Adrenal gland (tissue), 12 donors: ENCODE measurements around the gene SLCO2A1. TPM values are rescaled to one million over a fixed set of nuclear protein-coding genes. Genes with fewer than 3 reads are reported as not detected.
A peak's percentile ranks its signal among the peaks of the same experiment; 100 is the strongest.

Experiments used
- DNase-seq, 7 donors: peaks; one replicate each; pipeline ENCODE4 v3.0.0-alpha.2; 2019 to 2020
- H3K27ac ChIP-seq, 5 donors: fragments of 200-600 bp; sonication (generic) in 4 of 5; 1 replicate in 3 of 5; 2 replicates in 2 of 5; pipeline versions ENCODE4 v1.5.1 to v1.8.0; 2016 to 2020; ENCODE audit warnings: mild to moderate bottlenecking in 1 of 5
- H3K27me3 ChIP-seq: fragments of 200-600 bp; 2 replicates; pipeline ENCODE4 v1.8.0; 2021
- H3K36me3 ChIP-seq, 2 donors: fragments of 200-600 bp; replicated peaks in 1 of 2; 1 replicate in 1 of 2; 2 replicates in 1 of 2; pipeline versions ENCODE4 v1.5.1 to v1.8.0; 2018 to 2022
- H3K4me1 ChIP-seq, 2 donors: fragments of 200-600 bp; replicated peaks in 1 of 2; 1 replicate in 1 of 2; 2 replicates in 1 of 2; pipeline versions ENCODE4 v1.5.1 to v1.8.0; 2018 to 2021
- H3K4me3 ChIP-seq, 4 donors: fragments of 200-600 bp; sonication (generic) in 3 of 4; one replicate each; pipeline ENCODE4 v1.5.1; 2016 to 2018
- H3K9me3 ChIP-seq, 3 donors: fragments of 200-600 bp; sonication (generic) in 1 of 3; replicated peaks in 1 of 3; 1 replicate in 2 of 3; 2 replicates in 1 of 3; pipeline versions ENCODE4 v1.5.1 to v1.8.0; 2016 to 2021
- POLR2A ChIP-seq, 2 donors: fragments of 450-650 bp; IDR thresholded peaks; one replicate each; pipeline ENCODE4 v1.6.1; 2017; ENCODE audit warnings: antibody characterized with exemption in 2 of 2, mild to moderate bottlenecking in 2 of 2, moderate library complexity in 1 of 2
- whole genome bisulfite sequencing, 4 donors: extraction: QIAGEN DNeasy Blood & Tissue Kit in 2 of 4; methylation state at CpG; one replicate each; pipeline versions ENCODE4 v1.1.5 to v1.1.7; 2013 to 2017; 5-methylcytosine and 5-hydroxymethylcytosine counted together
- intact Hi-C, 2 donors: fragments of 100-400 bp; cut with DNase I; formaldehyde crosslinking; loops; one replicate each; pipeline versions ENCODE4 v1.14.1 to v1.15.0; 2022 to 2023
- polyA plus RNA-seq, 3 donors: library from polyadenylated mRNA; stranded (reverse); fragments of 200-250 nt in 2 of 3; fragments of 350-450 nt in 1 of 3; fragmentation: Illumina TruSeq in 1 of 3; extraction: RNeasy Lipid Tissue Mini Kit (QIAGEN cat#74804) in 1 of 3; gene quantifications; one replicate each; pipeline ENCODE4 v1.2.3, GENCODE V29; 2013 to 2014
- total RNA-seq, 9 donors: library from RNA; depleted of rRNA in 4 of 9; stranded (reverse); fragments of >200 nt in 4 of 9; fragments of 120-200 nt in 1 of 9; fragmentation: NEBNext Ultra II Directional in 1 of 9; extraction: Animal tissue kit (Norgen Biotek cat#: 25700) in 1 of 9; gene quantifications; one replicate each; pipeline versions ENCODE4 v1.1.0 to v1.2.4, GENCODE V29; 2013 to 2023
- TF ChIP-seq, protein P1 (sequence below), 6 experiments: fragments of 450-650 bp in 4 of 6; fragments of 200-600 bp in 2 of 6; sonication (generic) in 1 of 6; IDR thresholded peaks; 1 replicate in 5 of 6; 2 replicates in 1 of 6; pipeline versions ENCODE4 v1.5.1 to v1.8.0; 2016 to 2021; ENCODE audit warnings: antibody characterized with exemption in 6 of 6, mild to moderate bottlenecking in 2 of 6, moderate library complexity in 1 of 6
- donor health status: healthy with polysubstance abuse.
- donor health status: Bipolar disorder and iron deficiency.
- donor health status: DM: yes; HTN: yes; CAD: no.
- donor health status: DM: no; HTN: no; CAD: no.
- donor health status: DM: no; HTN: no; CAD: no.
- donor health status: DM: yes; HTN: yes; CAD: no.

The SLCO2A1 gene
- total and polyA plus RNA-seq, 12 donors: 2.3 to 141 (median 29.5) TPM

DNA sequence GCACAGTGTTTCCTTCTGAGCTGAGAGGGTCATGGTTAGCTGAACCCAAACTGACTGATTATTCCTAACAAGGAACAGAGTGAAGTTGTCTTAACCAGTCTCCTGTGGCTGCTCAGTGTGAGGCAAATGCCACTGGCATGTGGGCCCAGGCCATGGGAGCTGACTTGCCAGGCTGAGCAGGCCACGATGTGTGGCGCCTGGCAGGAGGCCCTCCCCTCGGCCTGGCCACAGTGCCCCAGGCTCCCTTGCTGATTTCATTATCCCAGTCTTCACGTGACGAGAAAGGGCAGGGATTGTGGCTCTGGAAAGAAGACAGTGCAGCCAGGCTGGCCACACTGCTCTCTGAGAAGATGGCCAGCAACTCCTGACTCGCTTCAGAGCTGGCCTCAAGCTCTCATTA is 58.8 kb downstream of the SLCO2A1 start:
- Histone ChIP-seq H3K27ac (no peak overlapping the region), H3K4me1 (no peaks in the 10 kb centered on the region), H3K27me3 (no peaks in the 10 kb centered on the region), H3K9me3 (no peaks in the 10 kb centered on the region), H3K36me3 (no peaks in the 10 kb centered on the region), H3K4me3 (no peak overlapping the region)
- DNase-seq: no peak
- TF ChIP-seq POLR2A (IDR thresholded peaks at IDR 0.05): no peak
- TF ChIP-seq, protein P1, sequence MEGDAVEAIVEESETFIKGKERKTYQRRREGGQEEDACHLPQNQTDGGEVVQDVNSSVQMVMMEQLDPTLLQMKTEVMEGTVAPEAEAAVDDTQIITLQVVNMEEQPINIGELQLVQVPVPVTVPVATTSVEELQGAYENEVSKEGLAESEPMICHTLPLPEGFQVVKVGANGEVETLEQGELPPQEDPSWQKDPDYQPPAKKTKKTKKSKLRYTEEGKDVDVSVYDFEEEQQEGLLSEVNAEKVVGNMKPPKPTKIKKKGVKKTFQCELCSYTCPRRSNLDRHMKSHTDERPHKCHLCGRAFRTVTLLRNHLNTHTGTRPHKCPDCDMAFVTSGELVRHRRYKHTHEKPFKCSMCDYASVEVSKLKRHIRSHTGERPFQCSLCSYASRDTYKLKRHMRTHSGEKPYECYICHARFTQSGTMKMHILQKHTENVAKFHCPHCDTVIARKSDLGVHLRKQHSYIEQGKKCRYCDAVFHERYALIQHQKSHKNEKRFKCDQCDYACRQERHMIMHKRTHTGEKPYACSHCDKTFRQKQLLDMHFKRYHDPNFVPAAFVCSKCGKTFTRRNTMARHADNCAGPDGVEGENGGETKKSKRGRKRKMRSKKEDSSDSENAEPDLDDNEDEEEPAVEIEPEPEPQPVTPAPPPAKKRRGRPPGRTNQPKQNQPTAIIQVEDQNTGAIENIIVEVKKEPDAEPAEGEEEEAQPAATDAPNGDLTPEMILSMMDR (IDR thresholded peaks at IDR 0.05): no peak
- 65 to 81% (median 68%) methylated on average over 5 to 6 of the region's 6 CpGs; no CpG with 5 or more reads in 1 of the 4 donors for WGBS, 4 donors
- intact Hi-C loops: no loop called here

DNA sequence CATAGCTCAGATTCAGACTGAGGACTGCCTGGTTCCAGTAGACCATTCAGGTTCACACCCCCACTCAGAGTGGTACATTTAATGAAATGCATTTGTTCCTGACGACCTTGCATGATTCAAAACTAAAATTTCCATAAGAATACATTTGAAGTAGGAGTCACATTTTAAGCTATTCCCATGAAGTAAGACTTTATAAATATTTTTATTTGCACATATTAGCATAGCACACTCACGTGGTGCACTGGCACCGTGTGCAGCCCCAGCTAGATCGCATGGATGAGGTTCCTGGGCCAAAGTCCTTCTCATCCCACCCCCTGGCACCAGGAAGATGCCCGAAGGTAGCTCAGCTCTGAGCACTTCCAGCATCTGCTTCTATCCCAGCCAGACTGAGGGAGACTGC is 59.4 kb downstream of the SLCO2A1 start:
- no peak for DNase-seq
- intact Hi-C loops: no loop called here
- no peaks in the 10 kb centered on the region for H3K27me3 ChIP-seq
- no peaks in the 10 kb centered on the region for H3K36me3 ChIP-seq
- 67 to 84% (median 78%) methylated on average over 5 of the region's 5 CpGs for WGBS, 4 donors
- no peak overlapping the region for H3K27ac ChIP-seq
- no peak for TF ChIP-seq POLR2A (IDR thresholded peaks at IDR 0.05)
- TF ChIP-seq, protein P1 (IDR thresholded peaks at IDR 0.05): no peak
- no peaks in the 10 kb centered on the region for H3K4me1 ChIP-seq
- H3K4me3 ChIP-seq: no peak overlapping the region
- H3K9me3 ChIP-seq: no peaks in the 10 kb centered on the region

DNA sequence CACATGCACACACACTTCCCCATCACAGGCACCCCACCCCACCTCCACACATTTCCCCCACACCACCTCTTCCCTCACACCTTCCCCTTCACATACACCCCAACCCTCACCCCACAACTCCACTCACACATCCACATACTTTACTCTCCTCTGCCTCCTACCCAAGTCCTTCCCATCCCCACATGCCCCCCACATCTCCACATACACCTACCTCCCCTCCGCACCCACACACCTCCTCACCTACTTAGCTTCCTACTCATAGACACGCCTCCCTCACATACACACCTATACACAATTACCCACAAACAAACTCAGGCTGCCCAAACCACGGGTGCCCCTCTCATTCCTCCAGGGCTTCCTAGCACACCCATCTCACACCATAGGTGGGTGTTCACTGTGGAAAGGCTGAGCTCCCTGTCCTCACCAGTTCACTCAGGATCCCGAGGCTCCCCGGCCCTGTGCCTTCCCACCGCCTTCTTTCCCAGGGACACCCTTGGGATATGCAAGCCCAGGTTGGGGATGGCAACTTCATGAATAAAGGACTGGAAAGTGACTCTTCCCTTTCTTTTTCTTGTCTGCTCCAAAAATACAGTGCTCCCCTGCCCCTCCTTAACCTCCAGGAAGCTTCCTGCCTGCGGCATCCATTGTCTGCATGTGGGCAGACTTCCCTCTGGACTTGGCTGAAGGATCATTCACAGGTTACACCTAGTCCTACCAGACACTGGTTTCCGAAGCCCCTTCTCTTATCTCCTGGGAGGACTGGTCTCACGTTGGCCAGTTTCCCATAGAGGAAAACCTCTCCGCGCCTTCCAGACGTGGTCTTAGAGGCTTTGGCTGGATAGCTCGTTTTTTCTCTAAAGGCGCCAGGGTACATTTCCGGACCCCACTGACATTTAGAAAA is 61.5 kb downstream of the SLCO2A1 start:
- no peaks in the 10 kb centered on the region for H3K36me3 ChIP-seq
- WGBS, 4 donors: 70 to 78% (median 73%) methylated on average over 15 of the region's 15 CpGs
- H3K27me3 ChIP-seq: no peaks in the 10 kb centered on the region
- H3K9me3 ChIP-seq: no peaks in the 10 kb centered on the region
- DNase-seq: no peak
- intact Hi-C loops: no loop called here
- TF ChIP-seq POLR2A (IDR thresholded peaks at IDR 0.05): no peak
- TF ChIP-seq, protein P1 (IDR thresholded peaks at IDR 0.05): no peak
- peak overlapping the region in 1 of 5 donors; percentile 36 for H3K27ac ChIP-seq
- no peak overlapping the region for H3K4me3 ChIP-seq
- no peaks in the 10 kb centered on the region for H3K4me1 ChIP-seq

DNA sequence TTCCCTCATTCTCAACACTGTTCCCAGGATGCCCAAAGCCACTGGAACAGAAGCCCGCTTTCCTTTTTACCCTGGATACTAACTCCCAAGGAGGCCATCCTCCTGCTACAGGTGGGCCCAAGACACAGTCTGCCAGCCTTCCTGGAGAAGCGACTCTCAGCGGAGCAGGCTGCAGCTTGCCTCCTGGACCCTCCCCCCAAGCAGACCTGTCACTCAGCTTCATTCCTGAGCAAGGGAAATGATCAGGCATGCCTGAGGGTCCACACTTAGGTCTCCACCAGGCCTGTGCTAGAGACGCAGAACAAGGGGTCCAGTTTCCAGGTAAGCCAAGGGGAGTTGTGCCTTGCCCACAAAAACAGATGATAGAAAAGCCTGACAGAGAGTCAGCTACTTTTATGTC is 62.8 kb downstream of the SLCO2A1 start:
- no peak for DNase-seq
- Histone ChIP-seq H3K4me1 (no peaks in the 10 kb centered on the region), H3K9me3 (no peaks in the 10 kb centered on the region), H3K27me3 (no peaks in the 10 kb centered on the region), H3K4me3 (no peak overlapping the region), H3K36me3 (no peaks in the 10 kb centered on the region), H3K27ac (no peak overlapping the region)
- WGBS, 4 donors: 87 to 98% (median 93%) methylated on average over 4 of the region's 4 CpGs
- TF ChIP-seq POLR2A (IDR thresholded peaks at IDR 0.05): no peak
- TF ChIP-seq, protein P1 (IDR thresholded peaks at IDR 0.05): no peak
- intact Hi-C loops: no loop called here
